Activated naive CD8-positive, alpha-beta T cell treated with anti-CD3 and anti-CD28 coated beads, Interleukin-2, amount 10 ng/mL, durations not matched to agents 7 days and 5 days (primary cell): ENCODE measurements around the gene C11orf97. TPM values are rescaled to one million over a fixed set of nuclear protein-coding genes. Genes with fewer than 3 reads are reported as not detected.
"Not testable (repeated sequence)": the region's sequence is repeated elsewhere in the genome, so short reads cannot be mapped to it uniquely, and the experiment has no call there.

ENCODE experiments used
- ATAC-seq: fragments of 150-1000 bp; cut with Tn5 transposase; one replicate; pipeline ENCODE4 v1.10.0; 2021; ENCODE audit warnings: low read depth, moderate library complexity
- POLR2A ChIA-PET: fragments of 350-600 bp; sonication (Branson Sonifier 250); formaldehyde crosslinking; loops from one replicate; lab custom pipeline; 2021; ENCODE audit warnings: antibody characterized with exemption; lab: Charles Lee
- DNase-seq: peaks from one replicate; pipeline ENCODE4 v3.0.0; 2021
- H3K27ac Mint-ChIP-seq: one replicate; pipeline ENCODE4 v1.8.0; 2022; ENCODE audit warnings: mild to moderate bottlenecking, mixed read lengths
- H3K27me3 Mint-ChIP-seq: one replicate; pipeline ENCODE4 v1.8.0; 2022; ENCODE audit warnings: mild to moderate bottlenecking, moderate library complexity, mixed read lengths
- H3K36me3 Mint-ChIP-seq: one replicate; pipeline ENCODE4 v1.8.0; 2021; ENCODE audit warnings: mild to moderate bottlenecking, mixed read lengths
- H3K4me1 Mint-ChIP-seq: one replicate; pipeline ENCODE4 v1.8.0; 2021; ENCODE audit warnings: mixed read lengths
- H3K4me3 Mint-ChIP-seq: one replicate; pipeline ENCODE4 v1.8.0; 2022; ENCODE audit warnings: mild to moderate bottlenecking, moderate library complexity, mixed read lengths
- H3K9me3 Mint-ChIP-seq: one replicate; pipeline ENCODE4 v1.8.0; 2021; ENCODE audit warnings: mixed read lengths
- total RNA-seq, 2 experiments: library from RNA; stranded (reverse); gene quantifications; one replicate each; pipeline ENCODE4 v1.2.3, GENCODE V29; 2021

The C11orf97 gene
- total RNA-seq, 2 experiments from 2014 or later = not detected

DNA sequence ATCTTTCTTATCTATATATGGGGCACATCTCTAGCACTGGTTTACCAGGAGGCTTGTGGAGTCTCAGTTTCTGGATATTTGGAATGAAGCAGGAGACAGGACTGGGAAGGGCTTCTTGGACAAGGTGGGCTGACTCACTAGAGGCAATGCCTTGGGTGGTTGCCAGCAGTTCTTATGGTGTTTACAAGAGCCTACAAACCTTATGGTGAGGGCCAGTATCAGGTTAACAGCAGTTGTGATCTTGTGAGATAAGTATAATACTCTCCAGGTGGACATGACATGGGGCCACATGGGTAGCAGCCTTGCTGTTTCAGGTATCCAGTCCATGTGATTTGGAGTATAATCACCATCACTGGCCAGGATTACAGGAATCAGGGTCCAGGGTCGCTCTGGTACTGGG lies 41.7 kb downstream of the C11orf97 start:
- POLR2A ChIA-PET = no interaction called here
- Mint-ChIP-seq H3K9me3 (no peaks in the 10 kb centered on the region), H3K36me3 (peaks cover 4% of the 10 kb centered on the region), H3K4me1 (no peaks in the 10 kb centered on the region), H3K27ac (no peak overlapping the region), H3K4me3 (no peak overlapping the region), H3K27me3 (no peaks in the 10 kb centered on the region)
- DNase-seq (no peak), ATAC-seq (no peak)

DNA sequence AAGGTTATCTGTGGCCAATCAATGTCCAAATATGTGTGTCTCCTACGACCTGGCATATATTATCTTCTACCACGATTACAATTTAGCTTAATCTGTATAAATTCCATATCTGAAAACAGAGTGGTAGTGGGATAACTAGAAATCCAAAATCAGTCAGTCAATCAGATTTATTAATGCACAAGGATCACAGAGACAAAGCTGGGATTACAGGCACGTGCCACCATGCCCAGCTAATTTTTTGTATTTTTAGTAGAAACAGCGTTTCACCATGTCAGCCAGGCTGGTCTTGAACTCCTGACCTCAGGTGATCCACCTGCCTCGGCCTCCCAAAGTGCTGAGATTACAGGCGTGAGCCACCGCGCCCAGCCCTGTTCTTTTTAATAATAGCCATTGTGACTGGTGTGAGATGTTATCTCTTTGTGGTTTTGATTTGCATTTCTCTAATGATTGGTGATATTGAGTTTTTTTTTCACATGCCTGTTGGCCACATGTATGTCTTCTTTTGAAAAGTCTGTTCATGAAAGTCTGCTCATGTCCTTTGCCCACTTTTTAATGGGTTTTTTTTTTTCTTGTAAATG lies 43.6 kb downstream of the C11orf97 start:
- POLR2A ChIA-PET, H3K4me1 Mint-ChIP-seq, H3K4me3 Mint-ChIP-seq, H3K9me3 Mint-ChIP-seq, H3K27ac Mint-ChIP-seq, H3K27me3 Mint-ChIP-seq, ATAC-seq, DNase-seq, H3K36me3 Mint-ChIP-seq: not testable (repeated sequence)

DNA sequence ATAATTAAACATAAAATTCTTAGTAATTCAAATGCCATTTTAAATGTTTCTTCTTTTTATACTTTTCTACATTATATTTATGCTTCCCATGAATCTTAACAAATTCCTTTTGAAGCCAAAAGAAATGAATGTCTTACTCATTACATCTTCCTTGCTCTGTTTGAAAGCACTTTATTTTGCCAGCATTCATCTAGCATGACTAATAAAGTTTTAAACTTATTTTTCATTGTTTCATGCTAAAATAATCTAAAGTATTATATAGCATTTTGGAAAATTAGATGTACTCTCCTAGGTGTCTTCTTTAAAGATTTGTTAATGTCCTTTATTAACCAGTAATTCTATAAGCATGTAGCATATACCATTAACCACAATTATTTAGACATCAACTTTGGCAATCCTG lies 45.2 kb downstream of the C11orf97 start:
- Mint-ChIP-seq H3K9me3 (no peaks in the 10 kb centered on the region), H3K4me3 (no peak overlapping the region)

DNA sequence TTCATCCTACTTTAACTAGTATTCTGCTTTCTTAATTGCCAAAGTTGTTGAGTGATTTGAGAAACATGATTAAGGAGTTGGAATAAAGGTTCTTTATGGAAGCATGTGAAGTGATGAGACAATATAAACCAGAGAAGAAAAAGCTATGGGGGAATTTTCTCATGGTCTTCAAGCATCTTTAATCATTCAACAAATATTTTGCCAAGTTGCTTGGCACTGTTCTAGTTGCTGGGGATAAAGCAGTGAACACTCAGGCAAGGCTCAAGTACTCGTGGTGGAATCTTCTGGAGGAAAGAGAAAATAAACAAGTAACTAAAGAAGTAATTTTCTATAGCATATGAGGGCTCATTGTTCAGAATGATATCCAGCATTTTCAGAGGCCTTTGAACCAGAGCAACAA lies 45.7 kb downstream of the C11orf97 start:
- Mint-ChIP-seq H3K4me3 (no peak overlapping the region), H3K36me3 (no peaks in the 10 kb centered on the region), H3K4me1 (peaks cover 2% of the 10 kb centered on the region), H3K9me3 (no peaks in the 10 kb centered on the region), H3K27ac (no peak overlapping the region), H3K27me3 (no peaks in the 10 kb centered on the region)
- ATAC-seq (no peak), DNase-seq (no peak)
- POLR2A ChIA-PET = no interaction called here

More for the DNA sequence above, 45.2 kb downstream of the C11orf97 start:
- H3K36me3 Mint-ChIP-seq = no peaks in the 10 kb centered on the region
- DNase-seq = no peak
- H3K27ac Mint-ChIP-seq = no peak overlapping the region
- ATAC-seq = no peak
- no peaks in the 10 kb centered on the region for H3K27me3 Mint-ChIP-seq
- POLR2A ChIA-PET = no interaction called here
- peaks cover 2% of the 10 kb centered on the region for H3K4me1 Mint-ChIP-seq

DNA sequence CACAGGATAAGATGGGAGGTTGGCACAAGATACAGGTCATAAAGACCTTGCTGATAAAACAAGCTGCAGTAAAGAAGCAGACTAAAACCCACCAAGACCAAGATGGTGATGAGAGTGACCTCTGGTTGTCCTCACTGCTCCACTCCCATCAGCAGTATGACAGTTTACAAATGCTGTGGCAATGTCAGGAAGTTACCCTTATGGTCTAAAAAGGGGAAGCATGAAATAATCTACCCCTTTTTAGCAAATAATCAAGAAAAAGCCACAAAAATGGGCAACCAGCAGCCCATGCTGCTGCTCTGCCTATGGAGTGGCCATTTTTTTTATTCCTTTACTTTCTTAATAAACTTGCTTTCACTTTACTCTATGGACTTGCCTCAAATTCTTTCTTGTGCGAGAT lies 46.2 kb downstream of the C11orf97 start:
- POLR2A ChIA-PET = no interaction called here
- ATAC-seq = no peak
- Mint-ChIP-seq H3K36me3 (no peaks in the 10 kb centered on the region), H3K4me3 (no peak overlapping the region), H3K4me1 (peaks cover 2% of the 10 kb centered on the region), H3K9me3 (no peaks in the 10 kb centered on the region), H3K27me3 (no peaks in the 10 kb centered on the region), H3K27ac (no peak overlapping the region)
- DNase-seq = no peak

GRCh38 chr11:94558932-94559331 lies 46.7 kb downstream of the C11orf97 start:
- no peak overlapping the region for H3K27ac Mint-ChIP-seq
- peaks cover 2% of the 10 kb centered on the region for H3K4me1 Mint-ChIP-seq
- H3K27me3 Mint-ChIP-seq = no peaks in the 10 kb centered on the region
- DNase-seq (no peak), ATAC-seq (no peak)
- POLR2A ChIA-PET = no interaction called here
- no peaks in the 10 kb centered on the region for H3K36me3 Mint-ChIP-seq
- no peak overlapping the region for H3K4me3 Mint-ChIP-seq
- no peaks in the 10 kb centered on the region for H3K9me3 Mint-ChIP-seq

- ATAC-seq = no peak
- Mint-ChIP-seq H3K4me1 (peaks cover 2% of the 10 kb centered on the region), H3K27me3 (no peaks in the 10 kb centered on the region), H3K36me3 (no peaks in the 10 kb centered on the region), H3K4me3 (no peak overlapping the region), H3K9me3 (no peaks in the 10 kb centered on the region), H3K27ac (no peak overlapping the region)
- POLR2A ChIA-PET = no interaction called here
- DNase-seq = no peak
These were observed 47.1 kb downstream of the C11orf97 start for GRCh38 chr11:94559361-94559760.

GRCh38 chr11:94560834-94561233 lies 48.6 kb downstream of the C11orf97 start:
- POLR2A ChIA-PET = no interaction called here
- no peak overlapping the region for H3K27ac Mint-ChIP-seq
- H3K36me3 Mint-ChIP-seq = no peaks in the 10 kb centered on the region
- no peak for DNase-seq
- ATAC-seq = no peak
- H3K4me3 Mint-ChIP-seq = no peak overlapping the region
- no peaks in the 10 kb centered on the region for H3K27me3 Mint-ChIP-seq
- H3K9me3 Mint-ChIP-seq = no peaks in the 10 kb centered on the region
- H3K4me1 Mint-ChIP-seq = peaks cover 2% of the 10 kb centered on the region

DNA sequence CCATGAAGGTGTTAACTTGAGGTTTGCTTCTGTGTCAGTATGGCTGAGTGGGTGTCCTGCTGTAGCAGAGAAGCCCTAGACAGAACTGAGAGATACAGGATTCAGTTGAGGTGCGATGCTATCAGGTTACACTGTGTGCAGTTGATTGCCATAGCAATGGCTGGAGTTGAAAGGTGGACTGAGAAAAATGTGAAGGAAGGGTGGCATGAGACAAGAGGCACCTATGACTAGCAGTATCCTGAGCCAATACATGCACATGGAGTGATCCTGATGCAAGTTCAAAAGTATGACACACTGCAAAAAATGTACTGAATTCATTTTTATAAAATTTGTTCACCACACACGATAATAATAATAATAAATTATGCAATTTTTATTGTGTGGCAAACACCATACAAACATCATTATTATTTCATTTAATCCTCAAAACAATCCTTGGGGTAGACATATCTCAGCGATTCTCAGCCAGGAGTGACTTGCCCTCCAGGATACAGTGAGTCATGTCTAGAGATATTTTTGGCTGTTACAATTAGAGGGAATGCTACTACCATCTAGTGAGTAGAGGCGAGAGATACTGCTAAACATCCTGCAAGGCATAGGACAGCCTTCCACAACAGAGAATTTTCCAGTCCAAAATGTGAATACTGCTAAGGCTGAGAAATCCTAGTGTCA lies 51.1 kb downstream of the C11orf97 start:
- peaks cover 2% of the 10 kb centered on the region for H3K4me1 Mint-ChIP-seq
- H3K36me3 Mint-ChIP-seq = no peaks in the 10 kb centered on the region
- H3K27ac Mint-ChIP-seq = no peak overlapping the region
- POLR2A ChIA-PET = no interaction called here
- H3K9me3 Mint-ChIP-seq = no peaks in the 10 kb centered on the region
- DNase-seq = no peak
- H3K4me3 Mint-ChIP-seq = no peak overlapping the region
- no peaks in the 10 kb centered on the region for H3K27me3 Mint-ChIP-seq
- no peak for ATAC-seq

DNA sequence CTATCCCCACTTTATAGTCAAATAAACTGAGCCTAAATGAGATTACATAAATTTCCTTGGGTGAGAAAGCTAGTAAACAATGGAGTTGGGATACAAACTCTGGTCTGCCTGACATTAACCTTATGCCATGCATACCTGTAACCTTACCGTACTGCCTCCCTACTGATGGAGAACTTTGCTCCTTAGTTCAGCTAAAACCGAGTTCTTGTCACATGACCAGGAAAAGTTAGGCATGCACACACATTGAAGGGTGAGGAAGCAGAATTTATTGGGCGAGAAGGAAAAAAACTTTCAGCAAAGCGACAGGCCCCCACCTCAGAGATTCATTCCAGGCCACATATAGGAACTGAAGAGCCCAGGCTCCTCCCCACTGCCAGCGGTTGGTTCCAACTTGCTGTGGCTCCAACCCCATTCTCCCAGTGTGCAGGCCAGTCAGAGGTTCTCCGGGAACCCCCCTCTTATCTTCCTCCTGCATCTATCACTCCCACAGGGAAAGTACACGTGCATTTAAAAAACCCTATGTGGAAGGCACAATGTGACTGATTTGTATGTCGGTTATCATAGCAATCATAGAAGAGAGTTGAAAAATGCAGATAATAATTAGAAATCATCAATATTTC lies 51.7 kb downstream of the C11orf97 start:
- no peak for DNase-seq
- ATAC-seq = no peak
- H3K36me3 Mint-ChIP-seq = no peaks in the 10 kb centered on the region
- no peaks in the 10 kb centered on the region for H3K9me3 Mint-ChIP-seq
- no peaks in the 10 kb centered on the region for H3K27me3 Mint-ChIP-seq
- H3K4me1 Mint-ChIP-seq = peaks cover 2% of the 10 kb centered on the region
- H3K4me3 Mint-ChIP-seq = no peak overlapping the region
- no peak overlapping the region for H3K27ac Mint-ChIP-seq
- POLR2A ChIA-PET = no interaction called here

GRCh38 chr11:94567181-94567670 lies 55.0 kb downstream of the C11orf97 start, which contains the start of gene PIWIL4:
Gene PIWIL4, plus strand, starts transcription at chr11:94567368. Its CDS starts 151 bp downstream, at chr11:94567519.
- DNase-seq (no peak), ATAC-seq (no peak)
- no peak within 1 kb of the TSS for H3K27ac Mint-ChIP-seq
- no peak within 1 kb of the TSS for H3K4me3 Mint-ChIP-seq
- no peaks in the 10 kb centered on the region for H3K27me3 Mint-ChIP-seq
- no peaks in the 10 kb centered on the region for H3K4me1 Mint-ChIP-seq
- POLR2A ChIA-PET = no interaction called here
- no peaks in the 10 kb centered on the region for H3K9me3 Mint-ChIP-seq
- H3K36me3 Mint-ChIP-seq = no peaks in the 10 kb centered on the region

GRCh38 chr11:94568200-94568599 lies 55.9 kb downstream of the C11orf97 start:
- Mint-ChIP-seq H3K27me3 (no peaks in the 10 kb centered on the region), H3K36me3 (no peaks in the 10 kb centered on the region), H3K9me3 (peaks cover 3% of the 10 kb centered on the region), H3K4me1 (no peaks in the 10 kb centered on the region), H3K27ac (no peak overlapping the region), H3K4me3 (no peak overlapping the region)
- ATAC-seq (no peak), DNase-seq (no peak)
- POLR2A ChIA-PET = no interaction called here

DNA sequence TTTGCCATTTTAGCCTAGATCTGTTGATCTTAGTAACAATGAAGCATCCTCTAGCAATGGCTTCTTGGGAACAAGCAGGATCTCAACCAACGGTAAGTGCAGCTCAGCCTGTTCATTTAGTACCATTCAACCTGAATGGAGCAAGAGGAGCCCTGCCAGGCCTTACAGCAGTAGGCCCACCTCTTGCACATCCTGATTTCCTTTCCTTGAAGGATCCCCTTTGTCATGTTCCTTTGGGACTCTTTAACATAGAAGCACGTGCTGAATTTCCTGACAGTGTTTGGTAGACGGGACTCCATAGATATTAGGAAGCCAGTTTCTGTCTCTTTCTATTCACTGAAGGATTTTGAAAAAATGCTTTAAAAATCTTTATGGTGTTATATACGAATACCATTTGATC lies 56.5 kb downstream of the C11orf97 start:
- DNase-seq = no peak
- Mint-ChIP-seq H3K4me1 (no peaks in the 10 kb centered on the region), H3K27ac (no peak overlapping the region), H3K36me3 (no peaks in the 10 kb centered on the region), H3K9me3 (peaks cover 3% of the 10 kb centered on the region), H3K4me3 (no peak overlapping the region), H3K27me3 (no peaks in the 10 kb centered on the region)
- POLR2A ChIA-PET = no interaction called here
- ATAC-seq = no peak

DNA sequence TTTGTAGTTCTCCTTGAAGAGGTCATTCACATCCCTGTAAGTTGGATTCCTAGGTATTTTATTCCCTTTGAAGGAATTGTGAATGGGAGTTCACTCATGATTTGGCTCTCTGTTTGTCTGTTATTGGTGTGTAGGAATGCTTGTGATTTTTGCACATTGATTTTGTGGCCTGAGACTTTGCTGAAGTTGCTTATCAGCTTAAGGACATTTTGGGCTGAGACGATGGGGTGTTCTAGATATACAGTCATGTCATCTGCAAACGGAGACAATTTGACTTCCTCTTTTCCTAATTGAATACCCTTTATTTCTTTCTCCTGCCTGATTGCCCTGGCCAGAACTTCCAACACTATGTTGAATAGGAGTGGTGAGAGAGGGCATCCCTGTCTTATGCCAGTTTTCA lies 60.7 kb downstream of the C11orf97 start:
- POLR2A ChIA-PET, H3K4me1 Mint-ChIP-seq, H3K36me3 Mint-ChIP-seq, DNase-seq, ATAC-seq, H3K9me3 Mint-ChIP-seq, H3K27me3 Mint-ChIP-seq, H3K27ac Mint-ChIP-seq, H3K4me3 Mint-ChIP-seq: not testable (repeated sequence)
